A549 treated with AZD2906 at 1 μM for 4 hours (cell line): ENCODE results near the gene GGTLC3. TPM values are rescaled to one million over a fixed set of nuclear protein-coding genes. Genes with fewer than 3 reads are reported as not detected.

Experiments used
- total RNA-seq: library from RNA; stranded (reverse); fragments of 200-300 nt; extraction: Qiagen RNA extraction; gene quantifications from 5 replicates; pipeline ENCODE4 v1.2.3, GENCODE V29; 2022

GGTLC3 gene
- not detected in 5 replicates for total RNA-seq

DNA sequence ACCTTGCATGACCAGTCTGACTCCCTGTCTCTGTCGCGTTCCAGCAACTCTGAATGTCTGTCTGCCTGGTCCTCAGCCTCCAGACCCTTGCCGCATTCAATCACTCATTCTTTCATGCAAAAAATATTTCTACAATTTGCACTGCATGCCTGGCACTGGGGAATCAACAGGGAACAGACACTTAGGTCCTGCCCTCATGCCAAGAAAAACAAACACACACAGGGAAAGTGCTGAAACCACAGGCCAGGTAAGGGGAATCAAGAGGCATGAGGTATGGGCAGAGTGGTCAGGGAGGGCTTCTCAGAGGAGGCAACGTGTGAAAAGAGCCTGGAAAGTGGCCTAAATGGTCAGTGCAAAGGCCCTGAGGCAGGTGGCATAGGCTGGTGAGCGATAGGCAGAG is at the start of gene GGTLC3:
TSS of gene GGTLC3 (minus strand) at position 101 of the 400 bp plus-strand sequence. CDS start 264 bp downstream, outside the sequence.

GRCh38 chr22:18527752-18528596 is 10.0 kb upstream of the GGTLC3 start, which contains the start of gene TMEM191B:
TMEM191B (plus strand) TSS chr22:18527802; CDS start chr22:18527981, 179 bp downstream.

Other genes starting within 250 kb of the GGTLC3 start
- gene TMEM191B, start 9.6 kb upstream of the GGTLC3 start, total RNA-seq, result 0.65 to 1.2 TPM (median 1.0 TPM) in 5 replicates
- gene RIMBP3, start 93.8 kb upstream of the GGTLC3 start, total RNA-seq, result 0.76 to 1.2 TPM (median 0.91 TPM) in 5 replicates